Uterus (tissue), 4 donors: Measurements from ENCODE around the gene CTDP1. TPM values are rescaled to one million over a fixed set of nuclear protein-coding genes. Genes with fewer than 3 reads are reported as not detected.

ENCODE experiments used
- DNase-seq, 2 donors: peaks; one replicate each; pipeline ENCODE4 v3.0.0-alpha.2; 2019 to 2020
- H3K27ac ChIP-seq, 2 donors: fragments of 200-600 bp; sonication (generic); 1 replicate in 1 of 2; 2 replicates in 1 of 2; pipeline ENCODE4 v1.5.1; 2016 to 2018
- H3K27me3 ChIP-seq, 2 donors: fragments of 200-600 bp; sonication (generic); one replicate each; pipeline ENCODE4 v1.5.1; 2018 to 2019; ENCODE audit warnings: control low read depth in 1 of 2
- H3K36me3 ChIP-seq, 2 donors: fragments of 200-600 bp; sonication (generic); one replicate each; pipeline ENCODE4 v1.5.1; 2019; ENCODE audit warnings: control low read depth in 1 of 2
- H3K4me1 ChIP-seq, 2 donors: fragments of 200-600 bp; sonication (generic); one replicate each; pipeline ENCODE4 v1.5.1; 2018 to 2019; ENCODE audit warnings: control low read depth in 1 of 2
- H3K4me3 ChIP-seq, 2 donors: fragments of 200-600 bp; sonication (generic); 1 replicate in 1 of 2; 2 replicates in 1 of 2; pipeline ENCODE4 v1.5.1; 2018 to 2019; ENCODE audit warnings: mild to moderate bottlenecking in 1 of 2
- H3K9me3 ChIP-seq, 2 donors: fragments of 200-600 bp; sonication (generic); one replicate each; pipeline ENCODE4 v1.5.1; 2019; ENCODE audit warnings: control low read depth in 1 of 2
- CTCF ChIP-seq, 4 experiments: fragments of 200-600 bp in 2 of 4; fragments of 450-650 bp in 2 of 4; sonication (generic) in 2 of 4; IDR thresholded peaks; one replicate each; pipeline ENCODE4 v1.5.1; 2016 to 2019; ENCODE audit warnings: antibody characterized with exemption in 4 of 4, mild to moderate bottlenecking in 2 of 4, moderate library complexity in 1 of 4
- POLR2A ChIP-seq, 2 donors: fragments of 450-650 bp; IDR thresholded peaks; one replicate each; pipeline ENCODE4 v1.6.1; 2016; ENCODE audit warnings: antibody characterized with exemption in 2 of 2, mild to moderate bottlenecking in 1 of 2, moderate library complexity in 1 of 2
- intact Hi-C: fragments of 100-400 bp; cut with DNase I; formaldehyde crosslinking; loops from one replicate; pipeline ENCODE4 v1.15.1; 2023; ENCODE audit warnings: low total_unique reads
- total RNA-seq, 4 donors: library from RNA; depleted of rRNA in 3 of 4; stranded (reverse); fragments of >200 nt in 3 of 4; gene quantifications; one replicate each; pipeline versions ENCODE4 v1.1.0 to v1.2.4, GENCODE V29; 2014 to 2023
- donor health status: DM: yes; HTN: yes; CAD: no.

The CTDP1 gene
- total RNA-seq, 4 donors from 2014 or later = 6.2 to 22.5 (median 20.4) TPM

DNA sequence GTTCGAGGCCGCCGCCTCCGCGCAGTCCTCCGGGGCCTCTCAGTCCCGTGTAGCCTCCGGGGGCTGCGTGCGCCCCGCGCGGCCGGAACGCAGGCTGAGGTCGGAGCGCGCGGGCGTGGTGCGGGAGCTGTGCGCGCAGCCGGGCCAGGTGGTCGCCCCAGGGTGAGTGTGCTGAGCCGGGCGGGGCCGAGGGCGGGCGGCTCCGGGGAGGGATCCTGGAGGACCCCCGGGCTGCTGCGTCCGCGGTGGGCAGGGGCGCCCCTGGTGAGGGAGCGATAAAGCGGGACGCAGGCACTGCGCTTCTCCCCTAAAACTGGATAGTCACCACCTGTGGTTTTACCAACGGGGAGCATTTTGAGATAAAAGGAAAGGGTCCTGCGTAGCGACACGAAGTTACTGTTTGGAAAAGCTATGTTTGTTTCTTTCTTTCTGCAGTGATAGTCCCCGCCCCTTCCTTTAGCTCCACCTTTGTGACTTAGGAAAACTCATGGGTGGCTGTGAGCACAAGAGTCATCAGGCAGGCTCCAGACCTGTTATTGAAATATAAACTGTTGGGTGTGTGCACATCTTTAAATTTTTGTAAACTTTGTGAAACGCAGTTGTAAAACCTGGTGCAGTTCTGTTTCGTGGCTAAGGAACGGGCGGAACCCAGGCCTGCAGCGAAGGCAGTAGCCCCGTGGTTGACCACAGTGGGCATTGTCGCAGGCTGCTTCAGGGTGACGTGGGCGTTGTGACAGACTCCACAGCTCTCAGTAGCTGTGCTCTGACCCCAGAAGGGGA lies 687 bp downstream of the CTDP1 start:
- no peaks in the 10 kb centered on the region for H3K36me3 ChIP-seq
- DNase-seq = no peak
- H3K27ac ChIP-seq = peak overlapping the region; percentile 96 to 100
- no peaks in the 10 kb centered on the region for H3K27me3 ChIP-seq
- intact Hi-C loops = no loop called here
- H3K9me3 ChIP-seq = no peaks in the 10 kb centered on the region
- H3K4me3 ChIP-seq = peak overlapping the region; percentile 71 to 85
- peaks cover 0 to 14% of the 10 kb centered on the region in 2 donors for H3K4me1 ChIP-seq
- TF ChIP-seq CTCF (IDR thresholded peaks at IDR 0.05) = no peak
- TF ChIP-seq POLR2A (IDR thresholded peaks at IDR 0.05) = no peak

DNA sequence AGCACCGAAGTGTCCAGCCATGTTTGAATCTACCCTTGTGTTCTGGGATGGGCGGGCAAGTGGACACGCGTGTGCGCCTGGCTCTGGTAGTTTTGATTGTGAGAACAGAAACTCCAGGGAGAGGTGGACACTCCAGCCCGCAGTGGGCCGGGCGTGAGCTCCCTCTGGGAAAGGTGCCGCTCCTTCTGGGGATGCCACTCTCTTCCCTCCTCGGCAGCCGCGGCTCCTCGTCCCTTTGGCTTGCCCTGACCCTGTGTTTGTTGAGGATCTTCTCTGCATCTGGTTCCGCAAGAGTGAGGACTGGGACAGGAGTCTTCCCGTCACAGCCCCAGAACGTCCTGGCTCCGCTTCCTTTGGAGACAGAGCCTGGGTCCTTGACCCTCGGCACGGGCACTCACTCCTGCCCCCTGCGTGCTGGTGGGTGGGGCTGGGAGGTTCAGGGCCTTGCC lies 1.3 kb downstream of the CTDP1 start:
- TF ChIP-seq CTCF (IDR thresholded peaks at IDR 0.05) = no peak
- Histone ChIP-seq H3K4me3 (peak overlapping the region; percentile 71 to 85), H3K27me3 (no peaks in the 10 kb centered on the region), H3K27ac (no peak overlapping the region), H3K4me1 (peaks cover 0 to 14% of the 10 kb centered on the region in 2 donors), H3K36me3 (no peaks in the 10 kb centered on the region), H3K9me3 (no peaks in the 10 kb centered on the region)
- intact Hi-C loops = no loop called here
- DNase-seq = no peak

- Histone ChIP-seq H3K36me3 (no peaks in the 10 kb centered on the region), H3K4me3 (no peak overlapping the region), H3K4me1 (peaks cover 0 to 14% of the 10 kb centered on the region in 2 donors), H3K9me3 (no peaks in the 10 kb centered on the region), H3K27ac (no peak overlapping the region), H3K27me3 (no peaks in the 10 kb centered on the region)
- TF ChIP-seq CTCF (IDR thresholded peaks at IDR 0.05) (no peak), POLR2A (IDR thresholded peaks at IDR 0.05) (no peak)
- DNase-seq = no peak
- intact Hi-C loops = no loop called here
Measured at GRCh38 chr18:79681484-79682387, 2.1 kb downstream of the CTDP1 start.

- TF ChIP-seq POLR2A (IDR thresholded peaks at IDR 0.05) (no peak), CTCF (IDR thresholded peaks at IDR 0.05) (no peak)
- no peaks in the 10 kb centered on the region for H3K36me3 ChIP-seq
- no peaks in the 10 kb centered on the region for H3K9me3 ChIP-seq
- no peaks in the 10 kb centered on the region for H3K27me3 ChIP-seq
- H3K4me1 ChIP-seq = peaks cover 0 to 14% of the 10 kb centered on the region in 2 donors
- no peak overlapping the region for H3K4me3 ChIP-seq
- no peak for DNase-seq
- intact Hi-C loops = no loop called here
- no peak overlapping the region for H3K27ac ChIP-seq
Measured at GRCh38 chr18:79682481-79682880, 2.9 kb downstream of the CTDP1 start.
